HL-60 (cell line): ENCODE data around the gene SLC39A5.

Experiments
- DNase-seq, 2 experiments: peaks; one replicate each; pipeline ENCODE4 v3.0.0-alpha.2; 2010 to 2020; ENCODE audit warnings: low read depth in 1 of 2, low spot score in 1 of 2
- H3K27ac ChIP-seq: fragments of 250-450 bp; sonication (Bioruptor Pico); replicated peaks from 2 replicates; pipeline ENCODE4 v1.5.1; 2020; ENCODE audit warnings: mild to moderate bottlenecking, moderate library complexity
- H3K27me3 ChIP-seq: fragments of 250-450 bp; sonication (Bioruptor Pico); 2 replicates; pipeline ENCODE4 v1.5.1; 2021; ENCODE audit warnings: mild to moderate bottlenecking, moderate library complexity; ENCODE audit not compliant: insufficient read depth, poor library complexity, severe bottlenecking
- H3K4me3 ChIP-seq: replicated peaks from 2 replicates; pipeline ENCODE4 v1.5.1; 2011; ENCODE audit warnings: mild to moderate bottlenecking, control low read depth, low read length; ENCODE audit not compliant: insufficient read depth
- GABPA ChIP-seq: IDR thresholded peaks from 2 replicates; pipeline ENCODE4 v1.6.1; 2012; ENCODE audit warnings: low read depth
- POLR2AphosphoS5 ChIP-seq: IDR thresholded peaks from 2 replicates; pipeline ENCODE4 v1.6.1; 2012; ENCODE audit warnings: low read depth
- SPI1 ChIP-seq: IDR thresholded peaks from 2 replicates; pipeline ENCODE4 v1.6.1; 2012; ENCODE audit warnings: low read depth, mild to moderate bottlenecking, borderline replicate concordance
- TF ChIP-seq, protein P1 (sequence below): IDR thresholded peaks from one replicate; pipeline ENCODE4 v1.5.1; 2011; ENCODE audit warnings: low read length, control low read depth, inconsistent platforms; ENCODE audit not compliant: insufficient read depth
- TF ChIP-seq, protein P2 (sequence below): IDR thresholded peaks from 2 replicates; pipeline ENCODE4 v1.6.1; 2012; ENCODE audit warnings: low read depth; ENCODE audit not compliant: insufficient replicate concordance

The SLC39A5 gene

DNA sequence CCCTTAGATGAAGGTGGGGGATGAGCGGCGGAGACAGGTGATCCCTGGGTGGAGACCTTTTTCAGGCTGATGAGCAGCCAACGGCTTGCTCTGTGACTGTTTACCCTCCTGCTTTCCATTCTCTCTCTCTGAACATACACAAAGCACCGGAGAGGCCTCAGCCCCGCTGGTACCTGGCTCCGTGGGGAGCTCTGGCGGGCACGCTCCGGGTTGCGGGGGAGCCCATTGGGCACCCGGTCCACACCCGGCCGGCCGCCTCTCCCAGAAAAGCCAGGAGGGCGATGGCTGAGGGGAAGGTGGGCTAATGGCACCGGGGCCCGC, 41.1 kb upstream of the SLC39A5 start:
- DNase-seq = no peak

DNA sequence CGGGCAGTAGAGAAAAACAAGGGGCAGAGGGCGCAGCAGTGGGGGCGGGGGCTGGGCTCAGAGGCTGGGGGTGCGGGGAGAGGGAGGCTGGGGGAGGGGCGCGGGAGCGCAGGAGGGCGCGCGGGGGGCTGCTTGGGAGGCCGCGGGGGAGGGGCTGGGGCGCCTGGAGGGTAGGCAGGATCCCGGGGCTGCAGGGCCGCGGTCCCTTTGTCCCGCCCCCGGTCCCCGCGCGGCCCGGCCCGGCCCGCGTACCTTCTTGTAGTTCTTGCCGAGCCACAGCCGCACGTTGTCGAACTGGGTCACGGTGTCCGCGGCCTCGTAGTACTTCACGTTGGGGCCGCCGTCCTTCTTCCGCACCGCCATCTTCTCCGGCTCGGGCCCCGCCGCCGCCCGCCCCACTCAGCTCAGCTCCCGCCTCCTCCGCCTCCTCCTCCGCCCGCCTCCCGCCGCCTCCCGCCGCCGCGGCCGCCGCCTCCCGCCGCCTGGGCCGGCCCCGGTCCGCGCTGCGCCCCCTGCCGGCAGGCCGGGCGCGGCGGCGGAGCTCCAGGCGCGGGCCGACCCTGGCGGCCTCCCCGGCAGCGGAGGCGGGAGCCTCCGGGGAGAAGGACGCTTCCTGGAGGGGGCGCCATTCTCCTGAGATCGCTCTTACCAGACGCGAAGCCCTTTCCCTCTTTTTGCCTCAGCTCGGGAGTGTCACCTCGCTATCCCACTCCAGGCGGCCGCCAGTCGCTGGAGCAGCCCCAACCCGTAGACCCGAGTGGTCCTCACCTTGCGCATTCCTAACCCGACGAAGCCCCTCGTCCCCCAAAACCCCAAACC, 40.5 kb upstream of the SLC39A5 start, which contains the start of gene SMARCC2:
Gene SMARCC2 (minus strand): TSS at position 385 of the 819 bp plus-strand sequence. CDS start 22 bp downstream, at position 363.
- TF ChIP-seq SPI1 = no peak
- TF ChIP-seq, protein P1, sequence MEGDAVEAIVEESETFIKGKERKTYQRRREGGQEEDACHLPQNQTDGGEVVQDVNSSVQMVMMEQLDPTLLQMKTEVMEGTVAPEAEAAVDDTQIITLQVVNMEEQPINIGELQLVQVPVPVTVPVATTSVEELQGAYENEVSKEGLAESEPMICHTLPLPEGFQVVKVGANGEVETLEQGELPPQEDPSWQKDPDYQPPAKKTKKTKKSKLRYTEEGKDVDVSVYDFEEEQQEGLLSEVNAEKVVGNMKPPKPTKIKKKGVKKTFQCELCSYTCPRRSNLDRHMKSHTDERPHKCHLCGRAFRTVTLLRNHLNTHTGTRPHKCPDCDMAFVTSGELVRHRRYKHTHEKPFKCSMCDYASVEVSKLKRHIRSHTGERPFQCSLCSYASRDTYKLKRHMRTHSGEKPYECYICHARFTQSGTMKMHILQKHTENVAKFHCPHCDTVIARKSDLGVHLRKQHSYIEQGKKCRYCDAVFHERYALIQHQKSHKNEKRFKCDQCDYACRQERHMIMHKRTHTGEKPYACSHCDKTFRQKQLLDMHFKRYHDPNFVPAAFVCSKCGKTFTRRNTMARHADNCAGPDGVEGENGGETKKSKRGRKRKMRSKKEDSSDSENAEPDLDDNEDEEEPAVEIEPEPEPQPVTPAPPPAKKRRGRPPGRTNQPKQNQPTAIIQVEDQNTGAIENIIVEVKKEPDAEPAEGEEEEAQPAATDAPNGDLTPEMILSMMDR = peak; percentile 58
- peak; percentile 57; the same call in 1 of the 2 replicates for TF ChIP-seq POLR2AphosphoS5
- Histone ChIP-seq H3K4me3 (peak within 1 kb of the TSS; percentile 86), H3K27ac (peak within 1 kb of the TSS; percentile 78), H3K27me3 (no peaks in the 10 kb centered on the region)
- peak; percentile 84 to 86 for DNase-seq

More for the DNA sequence above, 41.1 kb upstream of the SLC39A5 start:
- Histone ChIP-seq H3K4me3 (peak overlapping the region; percentile 86), H3K27ac (peak overlapping the region; percentile 78), H3K27me3 (no peaks in the 10 kb centered on the region)
- TF ChIP-seq POLR2AphosphoS5 (no peak), SPI1 (no peak), GABPA (no peak)
- TF ChIP-seq, protein P1 = no peak
- TF ChIP-seq, protein P2, sequence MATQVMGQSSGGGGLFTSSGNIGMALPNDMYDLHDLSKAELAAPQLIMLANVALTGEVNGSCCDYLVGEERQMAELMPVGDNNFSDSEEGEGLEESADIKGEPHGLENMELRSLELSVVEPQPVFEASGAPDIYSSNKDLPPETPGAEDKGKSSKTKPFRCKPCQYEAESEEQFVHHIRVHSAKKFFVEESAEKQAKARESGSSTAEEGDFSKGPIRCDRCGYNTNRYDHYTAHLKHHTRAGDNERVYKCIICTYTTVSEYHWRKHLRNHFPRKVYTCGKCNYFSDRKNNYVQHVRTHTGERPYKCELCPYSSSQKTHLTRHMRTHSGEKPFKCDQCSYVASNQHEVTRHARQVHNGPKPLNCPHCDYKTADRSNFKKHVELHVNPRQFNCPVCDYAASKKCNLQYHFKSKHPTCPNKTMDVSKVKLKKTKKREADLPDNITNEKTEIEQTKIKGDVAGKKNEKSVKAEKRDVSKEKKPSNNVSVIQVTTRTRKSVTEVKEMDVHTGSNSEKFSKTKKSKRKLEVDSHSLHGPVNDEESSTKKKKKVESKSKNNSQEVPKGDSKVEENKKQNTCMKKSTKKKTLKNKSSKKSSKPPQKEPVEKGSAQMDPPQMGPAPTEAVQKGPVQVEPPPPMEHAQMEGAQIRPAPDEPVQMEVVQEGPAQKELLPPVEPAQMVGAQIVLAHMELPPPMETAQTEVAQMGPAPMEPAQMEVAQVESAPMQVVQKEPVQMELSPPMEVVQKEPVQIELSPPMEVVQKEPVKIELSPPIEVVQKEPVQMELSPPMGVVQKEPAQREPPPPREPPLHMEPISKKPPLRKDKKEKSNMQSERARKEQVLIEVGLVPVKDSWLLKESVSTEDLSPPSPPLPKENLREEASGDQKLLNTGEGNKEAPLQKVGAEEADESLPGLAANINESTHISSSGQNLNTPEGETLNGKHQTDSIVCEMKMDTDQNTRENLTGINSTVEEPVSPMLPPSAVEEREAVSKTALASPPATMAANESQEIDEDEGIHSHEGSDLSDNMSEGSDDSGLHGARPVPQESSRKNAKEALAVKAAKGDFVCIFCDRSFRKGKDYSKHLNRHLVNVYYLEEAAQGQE = no peak

DNA sequence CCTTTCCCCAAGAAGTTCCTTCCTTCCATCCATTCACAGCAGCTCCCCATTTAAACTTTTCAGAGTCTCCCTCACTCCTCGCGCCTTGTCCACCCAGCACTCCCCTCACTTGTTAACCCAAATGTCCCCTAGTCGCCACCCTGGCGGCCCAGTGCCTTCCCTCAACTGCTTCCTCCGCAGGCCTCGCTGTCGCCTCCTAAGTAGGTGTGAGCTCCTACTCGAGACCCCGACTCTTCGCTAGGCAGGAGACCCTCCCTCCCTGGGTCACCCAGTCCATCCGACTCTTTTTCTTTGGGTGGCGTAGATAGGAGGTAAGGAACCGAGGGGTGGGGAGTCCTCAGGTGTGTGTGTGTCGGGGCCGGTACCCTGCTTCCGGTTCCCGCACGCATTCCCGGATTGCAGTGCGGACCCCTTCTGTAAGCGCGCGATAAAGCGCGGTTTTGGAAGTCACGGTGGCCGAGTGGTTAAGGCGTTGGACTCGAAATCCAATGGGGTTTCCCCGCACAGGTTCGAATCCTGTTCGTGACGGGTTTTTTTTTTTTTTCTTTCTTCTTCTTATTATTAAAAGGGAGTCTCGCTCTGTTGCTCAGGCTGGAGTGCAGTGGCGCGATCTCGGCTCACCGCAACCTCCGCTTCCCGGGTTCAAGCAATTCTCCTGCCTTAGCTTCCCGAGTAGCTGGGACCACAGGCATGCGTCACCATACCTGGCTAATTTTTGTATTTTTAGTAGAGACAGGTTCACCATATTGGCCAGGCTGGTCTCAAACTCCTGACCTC, 39.7 kb upstream of the SLC39A5 start:
- TF ChIP-seq POLR2AphosphoS5 = peak; percentile 11; the same call in 1 of the 2 replicates
- TF ChIP-seq, protein P1 = no peak
- TF ChIP-seq SPI1 = no peak
- peak; percentile 65; the same call in 1 of the 2 replicates for TF ChIP-seq GABPA
- Histone ChIP-seq H3K4me3 (peak overlapping the region; percentile 77), H3K27me3 (no peaks in the 10 kb centered on the region), H3K27ac (peak overlapping the region; percentile 71)
- DNase-seq = peak; percentile 63 to 75

DNA sequence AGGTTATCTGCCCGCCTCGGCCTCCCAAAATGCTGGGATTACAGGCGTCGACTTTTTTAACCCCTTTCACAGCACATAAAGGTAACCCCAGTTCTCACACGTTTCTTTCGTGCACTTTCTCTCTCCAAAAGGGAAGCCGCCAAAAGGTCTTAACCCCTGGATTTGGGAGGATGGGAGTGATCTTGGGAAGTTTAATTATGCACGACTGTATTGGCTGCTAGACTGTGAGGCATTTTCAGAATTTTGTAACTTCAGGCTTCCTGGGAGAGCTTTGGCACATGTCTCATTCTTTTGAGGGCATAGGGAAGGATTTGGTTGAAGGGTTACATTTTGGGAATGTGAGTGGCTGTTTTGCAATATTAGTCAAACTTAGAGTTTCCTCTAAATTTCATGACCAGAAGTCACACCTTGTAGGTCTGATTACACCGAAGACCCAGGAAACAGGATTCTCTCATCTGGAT, 39.1 kb upstream of the SLC39A5 start:
- TF ChIP-seq, protein P1 = no peak
- TF ChIP-seq GABPA (no peak), SPI1 (no peak), POLR2AphosphoS5 (no peak)
- TF ChIP-seq, protein P2 = no peak
- no peaks in the 10 kb centered on the region for H3K27me3 ChIP-seq
- H3K27ac ChIP-seq = peak overlapping the region; percentile 71
- peak overlapping the region; percentile 77 for H3K4me3 ChIP-seq
- no peak for DNase-seq
